SK-N-MC (cell line): ENCODE data around the gene PTK7.

Experiments used
- DNase-seq: peaks from one replicate; pipeline ENCODE4 v3.0.0-alpha.2; 2011; ENCODE audit warnings: low read depth, low spot score
- H3K27ac ChIP-seq: fragments of 200-600 bp; sonication (generic); 2 replicates; pipeline ENCODE4 v1.5.1; 2016; ENCODE audit warnings: mixed run types
- H3K36me3 ChIP-seq: fragments of 200-600 bp; sonication (generic); 2 replicates; pipeline ENCODE4 v1.6.1; 2017; ENCODE audit warnings: antibody characterized with exemption, low read length, mixed read lengths; ENCODE audit not compliant: insufficient read depth
- H3K4me3 ChIP-seq: fragments of 200-600 bp; sonication (generic); 2 replicates; pipeline ENCODE4 v1.5.1; 2016
- H3K9ac ChIP-seq: fragments of 200-600 bp; sonication (generic); 2 replicates; pipeline ENCODE4 v1.8.0; 2017; ENCODE audit warnings: mixed run types, mixed read lengths; ENCODE audit not compliant: insufficient read length
- H3K9me3 ChIP-seq: fragments of 200-600 bp; sonication (generic); 2 replicates; pipeline ENCODE4 v1.6.1; 2017; ENCODE audit warnings: low read depth, mild to moderate bottlenecking, antibody characterized with exemption, low read length, moderate library complexity, mixed read lengths
- EZH2 ChIP-seq: fragments of 200-600 bp; sonication (generic); IDR thresholded peaks from one replicate; pipeline ENCODE4 v1.6.1; 2017; ENCODE audit warnings: antibody characterized with exemption
- FOXP2 ChIP-seq: optimal IDR thresholded peaks from 2 replicates; pipeline ENCODE3; 2011; ENCODE audit warnings: mild to moderate bottlenecking, moderate library complexity; ENCODE audit not compliant: insufficient read depth; ENCODE audit errors: extremely low read length, control extremely low read depth
- POLR2AphosphoS5 ChIP-seq: IDR thresholded peaks from 2 replicates; pipeline ENCODE4 v1.6.1; 2012; ENCODE audit warnings: mild to moderate bottlenecking, low read depth, low read length, borderline replicate concordance

PTK7 gene

DNA sequence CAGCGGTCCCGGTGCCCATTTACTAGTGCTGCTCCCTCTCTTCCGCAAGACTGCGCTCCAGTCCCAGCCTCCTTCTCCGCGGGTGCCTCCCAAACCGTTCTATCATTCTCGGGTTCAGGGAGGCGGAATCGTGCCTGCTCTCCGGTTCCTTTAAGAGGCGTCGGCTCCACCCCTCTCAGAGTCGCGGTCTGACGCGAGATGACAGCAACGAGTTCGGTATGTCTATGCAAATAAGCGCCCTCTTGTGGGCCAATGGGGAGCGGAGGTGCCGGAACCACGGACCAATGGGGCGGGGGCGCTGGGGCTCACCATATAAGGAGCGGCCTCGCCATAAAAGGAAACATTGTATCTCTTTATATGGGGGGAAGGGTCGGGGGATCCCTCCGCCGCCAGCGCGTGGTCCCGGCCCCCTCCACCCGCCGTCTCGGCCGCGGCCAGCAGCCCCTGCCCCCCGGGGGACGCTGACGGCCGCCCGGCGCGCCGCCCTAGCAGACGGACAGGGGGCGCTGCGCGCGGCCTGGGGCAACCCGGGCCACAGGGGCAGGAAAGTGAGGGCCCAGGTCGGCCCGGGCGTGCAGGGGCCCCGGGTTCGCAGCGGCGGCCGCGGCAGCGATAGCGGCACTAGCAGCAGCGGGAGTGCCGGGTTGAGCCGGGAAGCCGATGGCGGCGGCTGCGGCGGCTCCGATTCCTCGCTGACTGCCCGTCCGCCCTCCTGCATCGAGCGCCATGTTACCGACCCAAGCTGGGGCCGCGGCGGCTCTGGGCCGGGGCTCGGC, 95.0 kb downstream of the PTK7 start, which contains the start of gene SRF:
TSS of gene SRF (plus strand) at position 339 of the 776 bp plus-strand sequence. CDS start at position 727, 388 bp downstream.
- Histone ChIP-seq H3K9ac (peak within 1 kb of the TSS; percentile 97), H3K27ac (peak within 1 kb of the TSS; percentile 96), H3K9me3 (no peaks in the 10 kb centered on the region), H3K4me3 (peak within 1 kb of the TSS; percentile 97), H3K36me3 (peaks cover 15% of the 10 kb centered on the region)
- peak; percentile 97 for DNase-seq
- peak; percentile 75 for TF ChIP-seq POLR2AphosphoS5
- no peak for TF ChIP-seq EZH2
- no peak for TF ChIP-seq FOXP2

DNA sequence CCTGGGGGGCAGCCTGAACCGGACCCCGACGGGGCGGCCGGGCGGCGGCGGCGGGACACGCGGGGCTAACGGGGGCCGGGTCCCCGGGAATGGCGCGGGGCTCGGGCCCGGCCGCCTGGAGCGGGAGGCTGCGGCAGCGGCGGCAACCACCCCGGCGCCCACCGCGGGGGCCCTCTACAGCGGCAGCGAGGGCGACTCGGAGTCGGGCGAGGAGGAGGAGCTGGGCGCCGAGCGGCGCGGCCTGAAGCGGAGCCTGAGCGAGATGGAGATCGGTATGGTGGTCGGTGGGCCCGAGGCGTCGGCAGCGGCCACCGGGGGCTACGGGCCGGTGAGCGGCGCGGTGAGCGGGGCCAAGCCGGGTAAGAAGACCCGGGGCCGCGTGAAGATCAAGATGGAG, 95.6 kb downstream of the PTK7 start:
- no peaks in the 10 kb centered on the region for H3K9me3 ChIP-seq
- peak overlapping the region; percentile 97 for H3K4me3 ChIP-seq
- H3K36me3 ChIP-seq = peaks cover 21% of the 10 kb centered on the region
- H3K9ac ChIP-seq = peak overlapping the region; percentile 97
- peak overlapping the region; percentile 89 for H3K27ac ChIP-seq
- DNase-seq = no peak
- TF ChIP-seq POLR2AphosphoS5 (no peak), FOXP2 (no peak), EZH2 (no peak)

DNA sequence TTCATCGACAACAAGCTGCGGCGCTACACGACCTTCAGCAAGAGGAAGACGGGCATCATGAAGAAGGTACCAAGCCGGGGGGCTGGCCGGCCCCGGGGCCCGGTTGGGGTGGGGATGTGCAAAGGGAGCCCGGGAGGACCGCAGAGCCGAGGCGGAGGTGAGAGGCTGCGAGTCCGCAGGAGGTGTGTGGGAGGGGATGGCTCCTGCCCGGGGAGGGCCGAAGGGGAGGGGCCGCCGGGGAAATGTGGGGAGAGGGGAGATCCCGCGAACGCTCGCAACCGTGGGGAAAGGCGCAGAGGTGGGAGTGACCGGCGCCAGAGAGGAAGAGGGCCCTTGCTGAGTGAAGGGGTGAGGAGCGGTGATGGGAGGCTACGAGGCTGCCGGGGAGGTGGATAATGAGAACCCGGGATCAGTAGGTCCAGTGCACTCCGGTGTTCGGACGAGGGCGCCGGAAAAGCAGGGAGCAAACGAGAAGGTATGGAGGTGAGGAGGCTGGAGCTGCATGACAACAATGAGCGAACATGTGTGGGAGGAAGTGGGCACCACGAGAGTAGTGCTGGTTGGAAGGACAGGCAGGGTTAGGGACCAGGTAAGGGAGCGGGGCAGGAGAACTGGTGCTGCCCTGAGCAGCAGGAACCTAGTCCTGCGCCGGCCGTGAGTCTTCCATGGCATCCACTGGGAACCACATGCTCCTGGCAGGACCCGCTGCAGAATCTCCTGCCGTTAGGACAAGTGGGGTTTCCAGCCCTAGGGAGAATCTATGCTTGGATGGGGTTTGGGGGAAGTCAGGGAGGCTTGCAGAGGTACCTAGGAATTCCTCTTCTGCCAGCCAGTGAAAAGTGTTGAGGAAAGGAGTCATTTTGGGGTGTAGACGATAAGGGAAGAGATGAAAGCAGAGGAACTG, 96.2 kb downstream of the PTK7 start:
- Histone ChIP-seq H3K4me3 (peak overlapping the region; percentile 97), H3K9me3 (no peaks in the 10 kb centered on the region), H3K27ac (no peak overlapping the region), H3K36me3 (peaks cover 24% of the 10 kb centered on the region), H3K9ac (peak overlapping the region; percentile 97)
- no peak for DNase-seq
- no peak for TF ChIP-seq POLR2AphosphoS5

DNA sequence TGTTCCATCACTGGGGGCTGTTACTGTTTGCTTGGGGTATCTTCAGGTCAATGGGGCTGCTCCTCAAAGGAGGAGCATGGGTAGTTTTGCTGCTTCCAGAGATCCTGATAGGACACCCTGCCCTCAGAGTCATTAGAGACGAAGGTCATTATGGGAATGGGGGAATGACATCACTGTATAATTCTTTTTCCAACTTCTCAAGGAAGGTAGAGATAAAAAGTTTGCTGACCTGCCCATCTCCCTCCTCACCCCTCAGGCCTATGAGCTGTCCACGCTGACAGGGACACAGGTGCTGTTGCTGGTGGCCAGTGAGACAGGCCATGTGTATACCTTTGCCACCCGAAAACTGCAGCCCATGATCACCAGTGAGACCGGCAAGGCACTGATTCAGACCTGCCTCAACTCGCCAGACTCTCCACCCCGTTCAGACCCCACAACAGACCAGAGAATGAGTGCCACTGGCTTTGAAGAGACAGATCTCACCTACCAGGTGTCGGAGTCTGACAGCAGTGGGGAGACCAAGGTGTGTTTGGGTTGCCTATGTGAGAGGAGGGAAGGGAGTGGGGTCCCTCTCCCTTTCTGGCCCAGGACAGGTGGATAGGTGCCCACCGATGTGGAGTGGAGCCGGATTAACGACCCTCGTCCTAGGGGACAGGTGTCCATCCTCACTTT, 97.6 kb downstream of the PTK7 start:
- H3K9me3 ChIP-seq = no peaks in the 10 kb centered on the region
- no peak for DNase-seq
- H3K27ac ChIP-seq = no peak overlapping the region
- peaks cover 34% of the 10 kb centered on the region for H3K36me3 ChIP-seq
- no peak overlapping the region for H3K9ac ChIP-seq
- H3K4me3 ChIP-seq = peak overlapping the region; percentile 97
- TF ChIP-seq POLR2AphosphoS5 (no peak), FOXP2 (no peak), EZH2 (no peak)

DNA sequence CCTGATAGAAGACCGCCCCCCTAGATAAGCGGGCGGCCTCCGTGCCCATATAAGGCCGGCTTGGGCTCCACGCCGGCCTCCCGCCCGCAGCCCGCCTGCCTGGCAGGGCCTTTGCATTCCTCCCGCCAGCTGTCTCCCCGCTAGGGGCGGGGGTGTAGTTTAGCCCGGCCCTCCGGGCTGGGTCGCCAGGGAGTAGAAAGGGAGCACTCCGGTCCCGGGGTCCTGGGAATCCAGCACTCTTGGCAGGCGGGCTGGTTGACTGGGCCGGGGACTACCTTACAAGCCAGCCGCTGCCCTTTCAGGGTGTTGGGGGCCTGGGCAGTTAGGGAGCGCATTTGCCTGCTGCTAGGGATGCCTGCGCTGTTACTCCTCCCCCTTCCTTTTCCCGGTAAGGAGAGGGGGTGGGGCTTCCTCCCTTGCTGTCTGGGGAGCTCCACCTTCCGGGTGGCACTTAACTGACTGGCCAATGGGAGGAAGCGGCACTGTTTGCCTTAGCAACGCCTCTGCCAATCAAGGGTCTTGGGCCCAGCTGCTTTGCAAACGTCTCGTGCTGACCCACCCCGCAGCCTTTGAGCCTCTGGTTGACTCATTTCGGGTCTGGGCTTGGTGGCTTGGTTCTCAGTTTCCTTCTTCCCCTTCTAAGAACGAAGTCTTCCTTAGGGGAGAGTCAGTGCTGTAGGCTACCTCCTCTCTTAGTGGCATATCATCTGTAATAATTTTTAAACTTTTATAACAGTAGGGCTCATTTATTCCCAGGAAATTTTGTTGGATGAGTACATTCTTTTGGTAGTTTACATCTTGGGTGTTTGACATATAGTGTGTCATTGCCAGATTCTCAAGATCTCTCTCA, 98.4 kb downstream of the PTK7 start:
- no peaks in the 10 kb centered on the region for H3K9me3 ChIP-seq
- H3K27ac ChIP-seq = no peak overlapping the region
- H3K9ac ChIP-seq = no peak overlapping the region
- H3K36me3 ChIP-seq = peaks cover 41% of the 10 kb centered on the region
- peak; percentile 24; the same call in 1 of the 2 replicates for TF ChIP-seq POLR2AphosphoS5
- TF ChIP-seq FOXP2 = no peak
- peak overlapping the region; percentile 97 for H3K4me3 ChIP-seq
- DNase-seq = peak; percentile 80

DNA sequence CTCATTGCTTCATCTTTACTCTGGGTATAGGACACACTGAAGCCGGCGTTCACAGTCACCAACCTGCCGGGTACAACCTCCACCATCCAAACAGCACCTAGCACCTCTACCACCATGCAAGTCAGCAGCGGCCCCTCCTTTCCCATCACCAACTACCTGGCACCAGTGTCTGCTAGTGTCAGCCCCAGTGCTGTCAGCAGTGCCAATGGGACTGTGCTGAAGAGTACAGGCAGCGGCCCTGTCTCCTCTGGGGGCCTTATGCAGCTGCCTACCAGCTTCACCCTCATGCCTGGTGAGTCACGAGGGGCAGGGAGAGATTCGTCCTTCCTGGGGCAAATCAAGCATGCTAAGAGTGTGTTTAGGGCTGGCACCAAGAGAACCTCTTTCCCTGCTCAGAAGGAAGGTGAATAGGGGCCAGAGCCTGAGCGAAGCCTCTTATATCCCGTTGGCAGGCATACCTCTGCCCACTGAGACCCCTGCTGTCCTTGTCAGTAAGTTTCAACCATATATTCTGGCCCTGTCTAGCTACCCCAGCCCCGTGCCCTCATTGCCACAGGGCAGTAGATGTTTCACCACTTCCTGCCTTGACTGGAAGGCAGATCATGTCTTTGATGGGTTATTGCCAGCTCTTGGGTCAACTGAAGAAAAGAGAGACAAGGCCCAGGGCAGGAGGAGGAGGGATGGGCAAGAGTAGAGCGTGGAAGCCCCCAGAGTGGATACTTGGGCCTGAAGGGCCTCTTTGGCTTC, 99.7 kb downstream of the PTK7 start:
- H3K9me3 ChIP-seq = no peaks in the 10 kb centered on the region
- no peak overlapping the region for H3K27ac ChIP-seq
- H3K36me3 ChIP-seq = peaks cover 41% of the 10 kb centered on the region
- H3K4me3 ChIP-seq = no peak overlapping the region
- no peak overlapping the region for H3K9ac ChIP-seq
- no peak for DNase-seq
- no peak for TF ChIP-seq EZH2
- no peak for TF ChIP-seq POLR2AphosphoS5
- TF ChIP-seq FOXP2 = no peak

DNA sequence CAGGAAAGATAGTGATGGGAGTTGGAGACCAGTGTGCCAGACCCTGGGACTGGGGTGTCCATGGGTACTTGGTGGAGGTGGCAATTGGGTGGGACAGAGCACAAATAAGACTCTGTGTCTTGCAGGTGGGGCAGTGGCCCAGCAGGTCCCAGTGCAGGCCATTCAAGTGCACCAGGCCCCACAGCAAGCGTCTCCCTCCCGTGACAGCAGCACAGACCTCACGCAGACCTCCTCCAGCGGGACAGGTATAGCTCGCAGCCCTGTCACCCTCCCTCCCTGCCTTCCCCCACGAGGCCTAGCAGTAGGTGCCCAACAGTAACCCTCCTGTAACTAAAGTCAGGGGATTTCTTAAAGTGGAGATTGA, 100.3 kb downstream of the PTK7 start:
- Histone ChIP-seq H3K4me3 (no peak overlapping the region), H3K9ac (no peak overlapping the region), H3K27ac (no peak overlapping the region), H3K9me3 (no peaks in the 10 kb centered on the region), H3K36me3 (peaks cover 41% of the 10 kb centered on the region)
- TF ChIP-seq POLR2AphosphoS5 = no peak
- TF ChIP-seq EZH2 = no peak
- no peak for TF ChIP-seq FOXP2
- DNase-seq = no peak

DNA sequence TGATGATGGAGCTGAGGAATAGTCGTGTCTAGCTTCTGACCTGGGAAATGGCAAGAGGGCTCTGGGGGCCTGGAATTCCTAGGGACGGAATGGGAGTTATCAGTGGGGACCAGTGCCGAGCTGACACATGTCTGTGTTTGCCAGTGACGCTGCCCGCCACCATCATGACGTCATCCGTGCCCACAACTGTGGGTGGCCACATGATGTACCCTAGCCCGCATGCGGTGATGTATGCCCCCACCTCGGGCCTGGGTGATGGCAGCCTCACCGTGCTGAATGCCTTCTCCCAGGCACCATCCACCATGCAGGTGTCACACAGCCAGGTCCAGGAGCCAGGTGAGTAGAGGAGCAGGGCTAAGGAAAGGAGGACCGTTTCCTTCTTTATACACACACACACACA, 102.0 kb downstream of the PTK7 start:
- no peak for DNase-seq
- TF ChIP-seq FOXP2 (no peak), EZH2 (no peak), POLR2AphosphoS5 (no peak)
- Histone ChIP-seq H3K4me3 (no peak overlapping the region), H3K27ac (no peak overlapping the region), H3K36me3 (peaks cover 41% of the 10 kb centered on the region), H3K9ac (no peak overlapping the region), H3K9me3 (no peaks in the 10 kb centered on the region)
